Parathyroid adenoma (tissue), 2 donors: ENCODE data around the gene BSPRY.

Experiments
- H2AFZ ChIP-seq: fragments of 300-600 bp; sonication (generic); one replicate; pipeline ENCODE4 v1.7.0; 2017; ENCODE audit warnings: antibody characterized with exemption, mild to moderate bottlenecking
- H3K27ac ChIP-seq: fragments of 300-600 bp; sonication (generic); one replicate; pipeline ENCODE4 v1.7.0; 2017
- H3K27me3 ChIP-seq: fragments of 300-600 bp; sonication (generic); one replicate; pipeline ENCODE4 v1.7.0; 2017; ENCODE audit warnings: low read length; ENCODE audit not compliant: control insufficient read depth, insufficient read depth
- H3K36me3 ChIP-seq: fragments of 300-600 bp; sonication (generic); one replicate; pipeline ENCODE4 v1.7.0; 2017; ENCODE audit warnings: low read length; ENCODE audit not compliant: control insufficient read depth, insufficient read depth
- H3K4me1 ChIP-seq: fragments of 300-600 bp; sonication (generic); one replicate; pipeline ENCODE4 v1.7.0; 2017; ENCODE audit warnings: control low read depth
- H3K4me2 ChIP-seq: fragments of 300-600 bp; sonication (generic); one replicate; pipeline ENCODE4 v1.7.0; 2017; ENCODE audit warnings: low read length
- H3K4me3 ChIP-seq: fragments of 300-600 bp; sonication (generic); one replicate; pipeline ENCODE4 v1.7.0; 2017; ENCODE audit warnings: low read depth, low read length
- H3K79me2 ChIP-seq: fragments of 300-600 bp; sonication (generic); one replicate; pipeline ENCODE4 v1.7.0; 2017; ENCODE audit warnings: control low read depth
- H3K9ac ChIP-seq: fragments of 300-600 bp; sonication (generic); one replicate; pipeline ENCODE4 v1.7.0; 2017; ENCODE audit warnings: mild to moderate bottlenecking
- H3K9me3 ChIP-seq: fragments of 300-600 bp; sonication (generic); one replicate; pipeline ENCODE4 v1.7.0; 2017; ENCODE audit warnings: low read length; ENCODE audit not compliant: control insufficient read depth
- TF ChIP-seq, protein P1 (sequence below): fragments of 300-600 bp; sonication (generic); IDR thresholded peaks from one replicate; pipeline ENCODE4 v1.7.0; 2017; ENCODE audit warnings: antibody characterized with exemption, mild to moderate bottlenecking
- donor health status: primary hyperparathyroidism.

Gene BSPRY

GRCh38 chr9:113337714-113338113 is 11.6 kb upstream of the BSPRY start:
- Histone ChIP-seq H3K27me3 (no peaks in the 10 kb centered on the region), H3K4me1 (peaks cover 9% of the 10 kb centered on the region), H3K27ac (no peak overlapping the region), H3K4me3 (no peak overlapping the region), H3K79me2 (no peaks in the 10 kb centered on the region), H3K9me3 (no peaks in the 10 kb centered on the region), H2AFZ (no peak overlapping the region), H3K36me3 (no peaks in the 10 kb centered on the region), H3K4me2 (no peak overlapping the region), H3K9ac (no peak overlapping the region)
- TF ChIP-seq, protein P1, sequence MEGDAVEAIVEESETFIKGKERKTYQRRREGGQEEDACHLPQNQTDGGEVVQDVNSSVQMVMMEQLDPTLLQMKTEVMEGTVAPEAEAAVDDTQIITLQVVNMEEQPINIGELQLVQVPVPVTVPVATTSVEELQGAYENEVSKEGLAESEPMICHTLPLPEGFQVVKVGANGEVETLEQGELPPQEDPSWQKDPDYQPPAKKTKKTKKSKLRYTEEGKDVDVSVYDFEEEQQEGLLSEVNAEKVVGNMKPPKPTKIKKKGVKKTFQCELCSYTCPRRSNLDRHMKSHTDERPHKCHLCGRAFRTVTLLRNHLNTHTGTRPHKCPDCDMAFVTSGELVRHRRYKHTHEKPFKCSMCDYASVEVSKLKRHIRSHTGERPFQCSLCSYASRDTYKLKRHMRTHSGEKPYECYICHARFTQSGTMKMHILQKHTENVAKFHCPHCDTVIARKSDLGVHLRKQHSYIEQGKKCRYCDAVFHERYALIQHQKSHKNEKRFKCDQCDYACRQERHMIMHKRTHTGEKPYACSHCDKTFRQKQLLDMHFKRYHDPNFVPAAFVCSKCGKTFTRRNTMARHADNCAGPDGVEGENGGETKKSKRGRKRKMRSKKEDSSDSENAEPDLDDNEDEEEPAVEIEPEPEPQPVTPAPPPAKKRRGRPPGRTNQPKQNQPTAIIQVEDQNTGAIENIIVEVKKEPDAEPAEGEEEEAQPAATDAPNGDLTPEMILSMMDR = no peak

DNA sequence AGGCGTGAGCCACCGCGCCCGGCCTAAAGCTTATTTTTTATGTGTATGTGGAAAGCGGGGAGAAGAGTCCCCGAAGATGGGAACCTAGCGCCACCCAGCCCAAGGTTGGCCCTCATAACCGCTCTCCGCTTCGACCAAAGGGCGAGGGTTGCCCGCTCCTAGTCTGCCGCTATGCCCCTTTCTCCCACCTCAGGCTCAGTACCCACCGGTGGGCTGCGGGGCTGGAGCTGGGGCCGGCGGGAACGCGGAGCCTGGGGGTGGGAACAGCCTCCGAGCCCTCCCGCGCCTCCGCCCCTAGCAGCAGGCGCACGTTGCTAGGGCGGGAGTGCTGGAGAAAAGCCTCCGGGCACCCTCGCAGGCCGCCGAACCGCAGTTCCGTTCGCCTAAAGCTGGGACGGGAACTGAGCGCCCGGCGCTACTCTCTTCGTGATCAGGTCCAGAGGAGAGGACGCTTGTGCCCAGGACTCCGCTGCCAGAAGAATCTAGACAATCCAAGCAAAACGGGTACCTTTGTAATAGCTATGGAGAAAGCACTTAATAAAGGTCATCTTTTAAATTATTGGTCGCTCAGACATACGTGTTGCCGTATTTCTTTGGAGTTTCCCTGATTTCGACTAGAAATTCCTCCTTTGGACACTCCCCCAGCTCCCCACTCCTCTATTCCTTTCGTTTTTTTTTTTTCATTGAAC is 9.2 kb upstream of the BSPRY start, which contains the start of gene WDR31:
Gene WDR31, minus strand, starts transcription at position 265 of the 689 bp plus-strand sequence. CDS start 8,253 bp downstream, outside the sequence.
- Histone ChIP-seq H3K4me2 (peak within 1 kb of the TSS; percentile 69), H2AFZ (peak within 1 kb of the TSS; percentile 94), H3K36me3 (no peaks in the 10 kb centered on the region), H3K27ac (peak within 1 kb of the TSS; percentile 87), H3K9me3 (no peaks in the 10 kb centered on the region), H3K79me2 (no peaks in the 10 kb centered on the region), H3K4me3 (peak within 1 kb of the TSS; percentile 94), H3K4me1 (peaks cover 15% of the 10 kb centered on the region), H3K27me3 (no peaks in the 10 kb centered on the region), H3K9ac (no peak within 1 kb of the TSS)
- TF ChIP-seq, protein P1 = no peak

- Histone ChIP-seq H3K4me3 (no peak overlapping the region), H3K4me2 (no peak overlapping the region), H2AFZ (peak overlapping the region; percentile 42), H3K27me3 (no peaks in the 10 kb centered on the region), H3K79me2 (no peaks in the 10 kb centered on the region), H3K9me3 (no peaks in the 10 kb centered on the region), H3K4me1 (peaks cover 17% of the 10 kb centered on the region), H3K27ac (peak overlapping the region; percentile 69), H3K36me3 (no peaks in the 10 kb centered on the region), H3K9ac (no peak overlapping the region)
- TF ChIP-seq, protein P1 = no peak
Observed at GRCh38 chr9:113341712-113342410, 7.5 kb upstream of the BSPRY start.

GRCh38 chr9:113343732-113344231 is 5.6 kb upstream of the BSPRY start:
- peaks cover 22% of the 10 kb centered on the region for H3K4me1 ChIP-seq
- H3K9ac ChIP-seq = no peak overlapping the region
- H2AFZ ChIP-seq = peak overlapping the region; percentile 60
- H3K36me3 ChIP-seq = no peaks in the 10 kb centered on the region
- peak overlapping the region; percentile 84 for H3K27ac ChIP-seq
- TF ChIP-seq, protein P1 = no peak
- no peaks in the 10 kb centered on the region for H3K9me3 ChIP-seq
- no peaks in the 10 kb centered on the region for H3K79me2 ChIP-seq
- H3K27me3 ChIP-seq = no peaks in the 10 kb centered on the region
- no peak overlapping the region for H3K4me2 ChIP-seq
- H3K4me3 ChIP-seq = no peak overlapping the region
